HG03103 (cell line): ENCODE measurements around the gene APLNR.

Source experiments
- ATAC-seq: cut with Tn5 transposase; IDR thresholded peaks from one replicate; pipeline ENCODE4 v1.9.1; 2021; ENCODE audit warnings: low read depth; ENCODE audit not compliant: unreplicated experiment

The APLNR gene

GRCh38 chr11:57254631-57255030 is 17.6 kb upstream of the APLNR start:
- no peak for ATAC-seq

- no peak for ATAC-seq
Observed at GRCh38 chr11:57251491-57252104, 14.5 kb upstream of the APLNR start.

DNA sequence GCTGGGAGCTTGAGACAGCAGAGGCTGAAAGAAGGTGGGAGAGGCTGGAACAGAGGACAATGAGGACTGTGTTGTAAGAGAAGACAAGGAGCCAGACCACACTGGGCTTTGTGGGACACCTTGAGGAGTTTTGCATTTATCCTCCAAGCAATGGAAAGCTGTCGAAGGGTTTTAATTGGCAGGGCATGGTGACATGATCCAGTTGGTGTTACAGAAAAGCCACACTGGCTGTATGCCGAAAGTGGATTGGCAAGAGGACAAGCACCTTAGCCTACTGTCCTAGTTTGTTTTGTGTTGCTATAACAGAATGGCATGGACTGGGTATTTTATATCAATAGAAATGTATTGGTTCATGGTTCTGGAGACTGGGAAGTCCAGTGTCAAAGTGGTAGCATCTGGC is 14.0 kb upstream of the APLNR start:
- no peak for ATAC-seq

GRCh38 chr11:57249384-57250319 is 12.6 kb upstream of the APLNR start:
- ATAC-seq, result peak; percentile 48

DNA sequence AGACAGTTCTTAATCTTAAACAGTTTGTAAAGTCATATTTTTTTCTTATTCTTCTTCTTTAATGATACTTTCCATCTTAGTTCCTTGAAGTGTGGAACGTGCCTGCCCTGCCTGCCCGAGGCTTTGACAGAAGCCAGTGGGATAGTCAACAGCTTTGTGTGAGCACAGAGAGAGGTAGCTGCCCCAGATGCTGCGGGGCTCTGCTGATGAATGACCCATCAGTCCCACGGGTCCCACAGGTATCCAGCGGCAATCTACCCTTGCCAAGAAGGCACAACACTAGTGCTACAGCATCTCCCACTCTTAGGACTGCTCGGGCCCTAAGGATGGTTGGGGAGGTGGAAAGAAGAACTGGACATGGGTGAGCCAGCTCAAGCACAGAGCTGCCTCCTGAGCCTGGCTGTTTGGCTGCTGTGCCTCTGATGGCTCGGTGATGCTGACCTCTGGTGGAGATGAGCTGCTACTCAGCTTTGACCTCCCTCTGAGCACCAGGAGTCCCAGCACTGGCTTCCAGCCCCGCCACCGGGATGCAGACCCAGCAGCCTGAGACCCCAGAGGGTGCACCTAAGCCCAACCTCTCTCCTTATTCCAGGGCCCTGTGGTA is 11.8 kb upstream of the APLNR start:
- peak; percentile 62 for ATAC-seq

GRCh38 chr11:57244911-57245310 is 7.9 kb upstream of the APLNR start:
- no peak for ATAC-seq

DNA sequence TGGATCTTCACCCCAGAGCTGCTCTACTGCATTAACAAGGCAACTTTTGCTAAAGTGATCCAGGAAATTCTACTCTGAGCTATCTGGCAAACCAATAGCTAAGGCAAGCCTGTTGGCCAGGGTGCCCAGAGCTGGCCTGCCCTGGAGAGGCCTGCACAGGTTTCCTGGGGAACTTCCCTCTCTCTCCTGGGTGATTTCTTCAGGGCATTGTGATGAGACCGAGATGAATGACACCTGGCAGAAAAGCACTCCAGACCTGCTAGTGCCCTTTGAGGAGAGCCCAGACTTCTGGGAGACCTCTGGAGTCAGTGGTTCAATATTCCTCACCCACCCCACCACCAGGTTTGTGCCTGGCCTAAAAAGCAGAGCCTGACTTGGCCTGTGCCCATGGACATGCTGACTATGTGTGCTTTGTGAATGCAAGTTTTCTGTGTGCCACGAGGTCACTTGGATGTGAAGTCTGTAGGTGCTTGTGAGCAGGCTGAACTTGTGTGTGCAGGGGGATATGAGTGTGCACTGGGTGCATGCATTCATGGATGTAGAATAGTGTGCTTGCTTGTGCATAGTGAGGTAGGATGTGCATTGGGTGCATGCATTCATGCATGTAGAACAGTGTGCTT is 4.4 kb upstream of the APLNR start:
- no peak for ATAC-seq

GRCh38 chr11:57240757-57241156 is 3.7 kb upstream of the APLNR start:
- no peak for ATAC-seq

GRCh38 chr11:57240007-57240406 is 3.0 kb upstream of the APLNR start:
- no peak for ATAC-seq

DNA sequence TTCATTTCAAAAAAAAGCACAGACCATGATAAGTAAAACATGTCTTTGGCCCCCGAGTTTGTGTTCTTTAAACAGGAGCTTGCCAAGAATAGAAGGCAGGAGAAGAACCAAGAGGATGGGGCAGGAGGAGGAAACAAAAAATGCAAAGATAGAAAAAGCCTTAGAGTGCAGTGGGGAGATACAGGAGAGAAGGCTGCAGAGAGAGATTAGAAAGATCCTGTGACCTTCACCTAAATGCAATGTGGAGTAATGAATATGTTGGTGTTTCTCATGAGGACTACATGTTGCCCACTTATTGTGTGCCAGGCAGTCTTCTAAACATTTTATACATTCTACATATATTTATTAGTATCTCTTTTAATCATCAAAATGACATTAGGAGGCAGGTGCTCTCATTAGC is 2.3 kb upstream of the APLNR start:
- no peak for ATAC-seq

GRCh38 chr11:57235761-57236703 is 1.0 kb downstream of the APLNR start:
- ATAC-seq, result no peak

GRCh38 chr11:57233702-57234101 is 3.3 kb downstream of the APLNR start:
- no peak for ATAC-seq

DNA sequence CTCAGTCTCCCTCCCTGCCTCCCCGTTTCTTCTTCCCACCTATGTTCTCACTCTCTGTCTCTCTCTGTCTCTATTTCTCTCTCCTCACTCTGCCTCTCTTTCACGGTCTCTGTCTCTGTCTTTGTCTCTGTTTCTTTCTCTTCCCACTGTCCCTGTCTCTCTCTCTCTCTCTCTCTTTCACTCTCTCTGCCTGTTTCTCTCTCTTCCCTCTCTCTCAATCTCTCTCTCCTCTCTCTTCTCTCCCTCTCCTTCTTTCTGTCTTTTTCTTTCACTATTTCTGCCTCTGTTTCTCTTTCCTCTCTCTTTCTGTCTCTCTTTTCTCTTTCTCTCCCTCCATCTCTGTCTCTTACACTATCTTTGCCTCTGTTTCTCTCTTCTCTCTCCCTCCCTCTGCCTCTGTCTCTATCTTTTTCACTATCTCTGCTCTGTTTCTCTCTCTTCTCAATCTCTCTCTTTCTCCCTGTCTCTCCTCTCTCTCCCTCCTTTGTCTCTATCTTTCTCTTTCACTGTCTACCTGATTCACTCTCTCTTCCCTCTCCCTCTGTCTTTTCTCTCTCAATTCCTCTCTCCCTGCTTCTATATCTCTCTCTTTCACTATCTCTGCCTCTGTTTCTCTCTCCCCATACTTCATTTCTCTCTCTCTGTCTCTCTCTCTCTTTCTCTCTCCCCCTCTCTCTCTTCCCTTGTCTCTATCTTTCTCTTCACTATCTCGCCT is 5.4 kb downstream of the APLNR start:
- ATAC-seq, result no peak

DNA sequence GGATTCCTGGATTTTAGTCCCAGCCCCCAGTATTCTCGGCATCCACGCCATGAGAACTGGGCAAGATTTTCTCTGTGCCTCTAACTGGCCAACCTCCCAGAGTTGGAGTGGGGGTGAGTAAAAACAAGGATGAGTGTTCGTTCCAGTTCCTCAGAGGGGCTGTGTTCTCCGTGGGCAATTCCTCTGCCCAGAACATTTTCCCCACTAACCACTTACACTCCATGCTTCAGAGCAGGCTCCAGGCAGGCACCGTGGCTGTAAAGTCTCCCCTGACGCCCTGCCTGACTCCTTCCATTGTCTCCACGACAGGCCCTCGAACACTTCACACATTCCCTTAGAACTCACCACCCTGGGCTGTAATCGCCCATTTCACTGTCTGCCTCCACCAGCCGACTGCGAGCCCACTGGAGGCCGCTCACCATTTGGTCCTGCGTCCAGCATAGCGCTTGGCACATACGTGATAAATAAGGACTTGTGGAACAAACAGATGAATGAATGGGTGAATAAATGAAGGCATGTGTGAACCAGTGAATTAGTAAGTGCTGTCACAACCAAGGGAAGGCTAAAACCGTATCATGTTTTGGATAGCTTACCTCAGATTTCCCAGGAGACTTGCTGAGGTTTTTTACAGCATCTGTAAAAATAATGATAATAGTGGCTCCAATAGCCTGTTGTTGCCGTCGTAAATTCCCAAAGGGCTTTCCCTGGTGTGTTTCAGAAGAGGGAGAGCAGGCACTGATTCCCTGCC is 6.1 kb downstream of the APLNR start:
- ATAC-seq, result no peak

DNA sequence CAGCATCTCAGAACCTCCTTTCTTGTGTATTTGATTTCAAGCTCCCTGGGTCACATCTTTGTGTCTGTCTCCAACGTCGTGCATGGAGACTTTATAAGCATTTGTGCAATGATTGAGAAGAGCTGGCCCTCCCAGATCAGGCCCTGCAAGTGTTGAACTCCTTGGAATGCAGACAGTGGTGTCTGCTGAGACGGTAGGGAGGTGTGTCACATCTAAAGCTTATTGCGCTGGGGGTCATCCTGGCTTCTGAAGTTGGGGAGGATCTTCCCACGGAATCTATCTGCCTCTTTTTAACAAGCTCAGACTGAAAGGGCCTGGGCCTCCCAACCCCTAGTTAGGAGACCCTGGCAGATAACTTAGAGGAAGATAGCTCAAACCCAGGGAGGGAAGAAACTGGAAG is 6.7 kb downstream of the APLNR start:
- no peak for ATAC-seq

DNA sequence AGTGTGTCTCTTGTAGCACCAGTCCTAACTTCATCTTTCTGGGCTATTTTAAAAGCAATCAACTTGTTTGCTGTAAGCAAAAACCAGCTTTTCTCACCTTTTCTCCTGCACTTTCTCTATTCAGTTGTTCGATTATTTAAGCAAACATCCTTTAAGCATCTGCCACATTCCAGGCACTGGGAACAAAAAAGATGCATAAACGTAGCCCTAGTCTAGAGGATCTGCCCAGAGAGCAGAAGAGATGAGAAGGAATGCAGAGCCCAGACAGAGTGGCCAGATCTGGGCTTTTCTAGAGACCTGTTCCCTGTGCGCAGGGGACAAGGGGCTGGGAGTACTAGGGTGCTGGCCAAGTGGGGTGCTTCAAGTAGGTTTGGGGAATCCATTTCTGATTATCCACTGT is 8.4 kb downstream of the APLNR start:
- ATAC-seq, result no peak

DNA sequence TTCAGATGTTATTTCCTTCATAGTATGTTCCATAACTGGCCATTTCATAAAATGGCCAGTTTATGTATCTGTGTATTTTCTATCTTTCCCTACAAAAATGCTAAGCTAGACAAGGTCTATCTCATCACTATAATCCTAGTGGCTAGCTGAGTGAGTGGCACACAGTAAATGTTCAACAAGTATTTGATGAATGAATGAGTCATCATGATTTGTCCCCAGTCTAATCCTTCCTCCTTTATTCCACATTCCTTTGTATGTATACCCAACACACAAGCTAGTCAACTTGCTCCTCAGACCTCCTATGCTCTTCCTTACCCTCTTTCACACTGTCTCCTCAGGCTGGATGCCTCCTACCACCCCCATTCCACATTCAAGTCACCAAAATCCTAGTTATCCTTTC is 12.5 kb downstream of the APLNR start:
- no peak for ATAC-seq

- no peak for ATAC-seq
Observed at GRCh38 chr11:57224128-57224527, 12.9 kb downstream of the APLNR start.

DNA sequence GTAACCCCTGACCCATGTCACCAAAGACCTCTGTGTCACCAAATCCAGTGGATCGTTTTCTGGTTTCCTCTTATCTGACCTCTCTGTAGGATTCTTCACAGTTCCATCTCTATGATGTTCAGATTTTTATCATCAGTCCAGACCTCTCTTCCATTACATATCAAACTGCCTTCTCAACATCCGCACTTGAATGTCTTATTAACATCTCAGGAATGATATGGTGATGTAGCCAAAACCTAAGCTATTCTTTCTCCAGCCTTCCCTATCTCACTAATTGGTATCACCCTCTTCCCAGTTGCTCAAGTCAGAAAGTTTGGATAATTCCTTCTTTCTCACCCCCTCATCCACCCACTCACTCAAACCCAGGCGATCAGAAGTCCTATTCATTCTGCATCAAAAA is 13.4 kb downstream of the APLNR start:
- no peak for ATAC-seq
